ENCODE measurements around the gene TOPAZ1. TPM values are rescaled to one million over a fixed set of nuclear protein-coding genes. Genes with fewer than 3 reads are reported as not detected.

The TOPAZ1 gene
- total and polyA plus RNA-seq, 2 of the 8 experiments (the other 6 are each of a cell fraction or from before 2014, with no cell fraction given), result not detected

GRCh38 chr3:44326515-44326914 lies 84.8 kb downstream of the TOPAZ1 start:
- WGBS, 2 experiments (ENCODE audit: extremely low coverage in 1 of 2, insufficient coverage in 1 of 2, insufficient read length in 1 of 2, insufficient replicate concordance in 2 of 2, low coverage in 1 of 2, low lambda C conversion rate in 2 of 2, missing lambda C conversion rate in 1 of 2), result 82% methylated on average over 3 of the region's 3 CpGs; no CpG with 5 or more reads in 1 of the 2 experiments
- FAIRE-seq, result no peak

More at GRCh38 chr3:44326515-44326914, 84.8 kb downstream of the TOPAZ1 start:
- POLR2A ChIA-PET (ENCODE audit: partially characterized antibody), result interaction anchor here (0.7 kb wide), 1 partner anchor 130 kb away, joined by 3 read pairs; no protein-coding TSS in a partner anchor
- H3K4me1 ChIP-seq (replicated peaks in 1 of 4; ENCODE audit: control insufficient read depth in 3 of 4, insufficient read depth in 4 of 4, low read length in 3 of 4), result no peaks in the 10 kb centered on the region
- H3K27ac ChIP-seq (ENCODE audit: low read depth, low read length), result no peak overlapping the region
- TF ChIP-seq KDM4A (IDR thresholded peaks at IDR 0.05; ENCODE audit: low read depth, low read length, severe bottlenecking) (no peak), MAFK (IDR thresholded peaks at IDR 0.05; ENCODE audit: low read depth, low read length) (no peak), NRF1 (IDR thresholded peaks at IDR 0.05; ENCODE audit: low read depth, low read length) (no peak)
- TF ChIP-seq, protein P1, sequence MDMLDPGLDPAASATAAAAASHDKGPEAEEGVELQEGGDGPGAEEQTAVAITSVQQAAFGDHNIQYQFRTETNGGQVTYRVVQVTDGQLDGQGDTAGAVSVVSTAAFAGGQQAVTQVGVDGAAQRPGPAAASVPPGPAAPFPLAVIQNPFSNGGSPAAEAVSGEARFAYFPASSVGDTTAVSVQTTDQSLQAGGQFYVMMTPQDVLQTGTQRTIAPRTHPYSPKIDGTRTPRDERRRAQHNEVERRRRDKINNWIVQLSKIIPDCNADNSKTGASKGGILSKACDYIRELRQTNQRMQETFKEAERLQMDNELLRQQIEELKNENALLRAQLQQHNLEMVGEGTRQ (IDR thresholded peaks at IDR 0.05; ENCODE audit: low read length), result no peak
- H4K20me1 ChIP-seq (replicated peaks in 1 of 2; ENCODE audit: control insufficient read depth in 1 of 2, insufficient read depth in 2 of 2, low read length in 2 of 2), result no peaks in the 10 kb centered on the region
- no peak overlapping the region for H2BK12ac ChIP-seq (ENCODE audit: low read depth, low read length)
- H3K9ac ChIP-seq (replicated peaks in 1 of 4; ENCODE audit: extremely low read depth in 1 of 4, low read depth in 3 of 4, low read length in 3 of 4), result no peak overlapping the region
- H2AFZ ChIP-seq (ENCODE audit: low read length), result no peak overlapping the region
- H3K23ac ChIP-seq (ENCODE audit: insufficient read length), result no peak overlapping the region
- no peak overlapping the region for H3K4me2 ChIP-seq (ENCODE audit: insufficient read depth in 1 of 2, low read depth in 2 of 2, low read length in 2 of 2)
- H3K18ac ChIP-seq (ENCODE audit: extremely low read depth, low read length), result no peak overlapping the region
- H3K56ac ChIP-seq (replicated peaks; ENCODE audit: insufficient read length, low read depth, low read length), result no peak overlapping the region
- no peak overlapping the region for H3K4me3 ChIP-seq (ENCODE audit: extremely low read depth in 1 of 4, insufficient read depth in 2 of 4, low read depth in 3 of 4, low read length in 4 of 4)
- no peak overlapping the region for H2BK120ac ChIP-seq (replicated peaks; ENCODE audit: low read depth, low read length)
- H4K91ac ChIP-seq (replicated peaks; ENCODE audit: insufficient read length, low read length), result no peak overlapping the region
- H3K14ac ChIP-seq (ENCODE audit: insufficient read length), result no peak overlapping the region
- no peak overlapping the region for H2AK5ac ChIP-seq (ENCODE audit: low read depth, low read length)
- no peaks in the 10 kb centered on the region for H3K79me2 ChIP-seq (ENCODE audit: control insufficient read depth in 1 of 2, insufficient read depth in 2 of 2, low read length in 2 of 2)
- no peak overlapping the region for H2BK20ac ChIP-seq (ENCODE audit: low read length)
- no peak overlapping the region for H3K4ac ChIP-seq (replicated peaks; ENCODE audit: insufficient read length, low read depth, low read length)
- no peak overlapping the region for H2BK15ac ChIP-seq (ENCODE audit: low read length)
- H4K8ac ChIP-seq (ENCODE audit: extremely low read depth, insufficient read depth, low read length), result no peak overlapping the region
- no peak for DNase-seq (ENCODE audit: low read depth in 1 of 2, low spot score in 2 of 2)
- no peaks in the 10 kb centered on the region for H3K79me1 ChIP-seq (ENCODE audit: low read depth, low read length)
- H4K5ac ChIP-seq (ENCODE audit: insufficient read length, low read depth, low read length), result no peak overlapping the region
- no peaks in the 10 kb centered on the region for H3K9me3 ChIP-seq (ENCODE audit: insufficient read depth in 2 of 2, low read depth in 1 of 2, low read length in 1 of 2)
- H2BK5ac ChIP-seq (ENCODE audit: low read depth, low read length), result no peak overlapping the region
- no peaks in the 10 kb centered on the region for H3K23me2 ChIP-seq (ENCODE audit: low read depth, low read length)
- no peaks in the 10 kb centered on the region for H3K36me3 ChIP-seq (ENCODE audit: control insufficient read depth in 2 of 4, insufficient read depth in 4 of 4, low read length in 3 of 4)
- CTCF ChIA-PET (ENCODE audit: partially characterized antibody), result interaction anchor here (0.6 to 1.0 kb wide), 3 partner anchors 123 to 1640 kb away, joined by 3 to 4 read pairs (median 3); no protein-coding TSS in a partner anchor
- H3K27me3 ChIP-seq (replicated peaks in 1 of 4; ENCODE audit: control insufficient read depth in 3 of 4, extremely low read depth in 1 of 4, insufficient read depth in 3 of 4, low read length in 3 of 4), result no peaks in the 10 kb centered on the region

Data from H1 (cell line).